GM12878 (cell line): Measurements from ENCODE around the gene F13B. TPM values are rescaled to one million over a fixed set of nuclear protein-coding genes. Genes with fewer than 3 reads are reported as not detected.

Experiments used
- ATAC-seq: fragments of 200-7000 bp; cut with Tn5 transposase; 3 replicates; pipeline ENCODE4 v1.9.1; 2020; ENCODE audit warnings: mild to moderate bottlenecking, moderate library complexity
- BruUV-seq: library from RNA; stranded (reverse); fragments of 400-500 nt; replicated peaks from 2 replicates; lab custom pipeline; 2021; lab: Mats Ljungman, UMichigan
- CTCF ChIA-PET: fragments of 300-600 bp; sonication (Branson Sonifier 250); formaldehyde crosslinking; extraction: SDS; loops from one replicate; lab custom pipeline; 2021; ENCODE audit warnings: inconsistent platforms; lab: Yijun Ruan, JAX
- POLR2A ChIA-PET: fragments of 350-600 bp; formaldehyde crosslinking; extraction: SDS; loops from one replicate; lab custom pipeline; 2021; ENCODE audit warnings: inconsistent platforms; lab: Charles Lee
- RAD21 ChIA-PET: fragments of 300-600 bp; sonication (Branson Sonifier 250); formaldehyde crosslinking; loops from one replicate; lab custom pipeline; 2023; ENCODE audit warnings: antibody characterized with exemption; ENCODE audit not compliant: unreplicated experiment; lab: Charles Lee
- SMC1A ChIA-PET: fragments of 300-600 bp; sonication (Branson Sonifier 250); formaldehyde crosslinking; loops from one replicate; lab custom pipeline; 2023; ENCODE audit not compliant: unreplicated experiment, uncharacterized antibody; lab: Charles Lee
- DNase-seq: peaks from one replicate; pipeline ENCODE4 v3.0.0-alpha.2; 2011; ENCODE audit warnings: low read depth, low spot score
- FAIRE-seq: peaks from 3 replicates; lab custom pipeline; 2011; peaks lifted over from hg19 to GRCh38; lab: Jason Lieb, UNC
- H2AFZ ChIP-seq: 2 replicates; pipeline ENCODE4 v1.6.0; 2011; ENCODE audit warnings: low read depth, low read length, control low read depth; ENCODE audit not compliant: control insufficient read depth
- H3K27ac ChIP-seq: 2 replicates; pipeline ENCODE4 v1.5.1; 2011; ENCODE audit warnings: control low read depth; ENCODE audit not compliant: control insufficient read depth, insufficient read depth
- H3K27me3 ChIP-seq, 2 experiments: replicated peaks in 1 of 2; 2 replicates each; pipeline versions ENCODE4 v1.6.0 to v1.6.1; 2011; ENCODE audit warnings: low read length in 1 of 2; ENCODE audit not compliant: control insufficient read depth in 2 of 2, insufficient read depth in 2 of 2
- H3K36me3 ChIP-seq, 2 experiments: 2 replicates each; pipeline ENCODE4 v1.5.1; 2011; ENCODE audit warnings: low read length in 1 of 2; ENCODE audit not compliant: control insufficient read depth in 2 of 2, insufficient read depth in 2 of 2
- H3K4me1 ChIP-seq: 2 replicates; pipeline ENCODE4 v1.6.1; 2011; ENCODE audit warnings: mild to moderate bottlenecking, low read length, moderate library complexity, mixed read lengths; ENCODE audit not compliant: control insufficient read depth, insufficient read depth
- H3K4me2 ChIP-seq: 2 replicates; pipeline ENCODE4 v1.6.0; 2011; ENCODE audit warnings: control low read depth; ENCODE audit not compliant: control insufficient read depth, insufficient read depth
- H3K4me3 ChIP-seq: fragments of 200-600 bp; sonication (generic); 2 replicates; pipeline ENCODE4 v1.5.1; 2016
- H3K79me2 ChIP-seq: 2 replicates; pipeline ENCODE4 v1.6.0; 2011; ENCODE audit warnings: low read length; ENCODE audit not compliant: control insufficient read depth, insufficient read depth
- H3K9ac ChIP-seq: 2 replicates; pipeline ENCODE4 v1.8.0; 2011; ENCODE audit warnings: low read length, control low read depth, mixed read lengths; ENCODE audit not compliant: control insufficient read depth, insufficient read depth
- H3K9me3 ChIP-seq: replicated peaks from 3 replicates; pipeline ENCODE4 v1.5.1; 2011; ENCODE audit warnings: mild to moderate bottlenecking, low read length; ENCODE audit not compliant: control insufficient read depth, insufficient read depth
- H4K20me1 ChIP-seq: 2 replicates; pipeline ENCODE4 v1.6.0; 2011; ENCODE audit not compliant: control insufficient read depth, insufficient read depth
- ATF2 ChIP-seq: IDR thresholded peaks from 2 replicates; pipeline ENCODE4 v1.6.1; 2012; ENCODE audit warnings: low read length, inconsistent platforms
- BACH1 ChIP-seq: fragments of 450-650 bp; IDR thresholded peaks from 2 replicates; pipeline ENCODE4 v1.6.1; 2017; ENCODE audit warnings: mild to moderate bottlenecking, borderline replicate concordance
- BCLAF1 ChIP-seq: fragments of 450-650 bp; IDR thresholded peaks from 2 replicates; pipeline ENCODE4 v1.6.1; 2017; ENCODE audit warnings: antibody characterized with exemption, mild to moderate bottlenecking, moderate library complexity
- CBX5 ChIP-seq: sonication (generic); IDR thresholded peaks from 2 replicates; pipeline ENCODE4 v1.6.1; 2016; ENCODE audit warnings: low read depth, moderate library complexity, mild to moderate bottlenecking, inconsistent platforms
- CEBPZ ChIP-seq: fragments of 150-350 bp; IDR thresholded peaks from 2 replicates; pipeline ENCODE4 v1.6.1; 2016; ENCODE audit warnings: low read depth, low read length
- CREB1 ChIP-seq: IDR thresholded peaks from 2 replicates; pipeline ENCODE4 v1.6.1; 2012; ENCODE audit warnings: low read depth, mild to moderate bottlenecking, inconsistent platforms
- EZH2 ChIP-seq: IDR thresholded peaks from 2 replicates; pipeline ENCODE4 v1.6.1; 2012; ENCODE audit warnings: low read depth, mild to moderate bottlenecking, control low read depth, inconsistent platforms, low read length, borderline replicate concordance; ENCODE audit not compliant: control insufficient read depth
- FOS ChIP-seq: IDR thresholded peaks from 3 replicates; pipeline ENCODE4 v1.6.1; 2011; ENCODE audit warnings: borderline replicate concordance; ENCODE audit not compliant: insufficient read length; ENCODE audit errors: extremely low read depth
- HCFC1 ChIP-seq: fragments of 150-350 bp; IDR thresholded peaks from 2 replicates; pipeline ENCODE4 v1.6.1; 2014; ENCODE audit warnings: low read length
- IKZF1 ChIP-seq: fragments of 450-650 bp; conservative IDR thresholded peaks from 2 replicates; pipeline ENCODE4 v1.6.1; 2017; ENCODE audit warnings: antibody characterized with exemption, mild to moderate bottlenecking
- MTA3 ChIP-seq: IDR thresholded peaks from 2 replicates; pipeline ENCODE4 v1.6.1; 2012; ENCODE audit warnings: low read length, inconsistent platforms, borderline replicate concordance
- PBX3 ChIP-seq: IDR thresholded peaks from 2 replicates; pipeline ENCODE4 v1.6.1; 2011; ENCODE audit warnings: mild to moderate bottlenecking, low read depth, low read length, moderate library complexity; ENCODE audit not compliant: insufficient replicate concordance
- RAD51 ChIP-seq: fragments of 450-650 bp; IDR thresholded peaks from 2 replicates; pipeline ENCODE4 v1.6.1; 2016; ENCODE audit warnings: moderate library complexity, mild to moderate bottlenecking, inconsistent platforms
- SREBF1 ChIP-seq: IDR thresholded peaks from 2 replicates; pipeline ENCODE4 v1.6.1; 2012; ENCODE audit warnings: mild to moderate bottlenecking, low read length
- YBX1 ChIP-seq: fragments of 450-650 bp; IDR thresholded peaks from 2 replicates; pipeline ENCODE4 v1.6.1; 2016; ENCODE audit warnings: antibody characterized with exemption
- ZNF207 ChIP-seq: fragments of 450-650 bp; IDR thresholded peaks from 2 replicates; pipeline ENCODE4 v1.6.1; 2014; ENCODE audit warnings: antibody characterized with exemption, mild to moderate bottlenecking, borderline replicate concordance
- WGBS: methylation state at CpG from one replicate; pipeline ENCODE4 v1.1.6; 2016; ENCODE audit warnings: low lambda C conversion rate; ENCODE audit not compliant: insufficient replicate concordance, insufficient coverage; ENCODE audit errors: missing lambda C conversion rate; 5-methylcytosine and 5-hydroxymethylcytosine counted together
- in situ Hi-C: fragments of 300-500 bp; cut with MboI; formaldehyde crosslinking; loops from 9 replicates; pipeline ENCODE4 v1.14.3; 2018; ENCODE audit warnings: mixed read lengths
- intact Hi-C: fragments of 100-400 bp; cut with micrococcal nuclease; formaldehyde crosslinking; loops from one replicate; pipeline ENCODE4 v1.14.2; 2022; ENCODE audit not compliant: unreplicated experiment
- polyA plus RNA-seq, 11 experiments: library from polyadenylated mRNA; depleted of rRNA in 4 of 11; unstranded in 6 of 11; stranded (reverse) in 5 of 11; fragments of >200 nt; fragmentation: Nextera tagmentation in 4 of 11; fragmentation: Illumina TruSeq in 1 of 11; extraction: Ambion mirVana in 4 of 11; extraction: Trizol in 1 of 11; gene quantifications; 1 replicate in 1 of 11; 2 replicates in 10 of 11; pipeline versions ENCODE4 v1.2.1 to v1.2.3, GENCODE V29; 2011 to 2016; ENCODE audit warnings: inconsistent platforms in 2 of 11, missing spikeins in 2 of 11, low read depth in 1 of 11
- total RNA-seq, 4 experiments: library from RNA; depleted of rRNA in 3 of 4; stranded (reverse); fragments of >200 nt in 3 of 4; fragmentation: Illumina TruSeq in 1 of 4; extraction: Trizol in 1 of 4; gene quantifications; 2 replicates each; pipeline versions ENCODE4 v1.2.1 to v1.2.3, GENCODE V29; 2013 to 2021

The F13B gene
- total and polyA plus RNA-seq, 10 of the 15 experiments (the other 5 are each of a cell fraction or from before 2014, with no cell fraction given): 0.06 TPM; not detected in 9

GRCh38 chr1:197011614-197012013 lies 55.4 kb downstream of the F13B start:
- H3K27ac ChIP-seq: no peak overlapping the region
- in situ Hi-C loops: no loop called here
- no peak for DNase-seq
- H3K4me2 ChIP-seq: no peak overlapping the region
- BruUV-seq: no TSS peak
- no peaks in the 10 kb centered on the region for H3K36me3 ChIP-seq
- RAD21 ChIA-PET: no interaction called here
- POLR2A ChIA-PET: no interaction called here
- no peak for FAIRE-seq
- no peak for TF ChIP-seq ATF2
- no peak for TF ChIP-seq MTA3
- TF ChIP-seq BCLAF1: no peak
- no peak for TF ChIP-seq CEBPZ
- no peak for TF ChIP-seq PBX3
- TF ChIP-seq ZNF207: no peak
- TF ChIP-seq RAD51: no peak
- no peak for TF ChIP-seq FOS
- TF ChIP-seq IKZF1: no peak
- no peak for TF ChIP-seq CBX5
- TF ChIP-seq CREB1: no peak
- TF ChIP-seq YBX1: no peak
- TF ChIP-seq HCFC1: no peak
- TF ChIP-seq SREBF1: no peak
- TF ChIP-seq BACH1: no peak
- no peak for TF ChIP-seq EZH2
- no peaks in the 10 kb centered on the region for H4K20me1 ChIP-seq
- SMC1A ChIA-PET: no interaction called here
- H3K27me3 ChIP-seq: no peaks in the 10 kb centered on the region
- 0% methylated on average over 1 of the region's 1 CpG for WGBS
- ATAC-seq: no peak
- H3K4me3 ChIP-seq: no peak overlapping the region
- H2AFZ ChIP-seq: no peak overlapping the region
- intact Hi-C loops: no loop called here
- H3K4me1 ChIP-seq: no peaks in the 10 kb centered on the region
- H3K79me2 ChIP-seq: no peaks in the 10 kb centered on the region
- no peak overlapping the region for H3K9ac ChIP-seq
- H3K9me3 ChIP-seq: no peaks in the 10 kb centered on the region
- CTCF ChIA-PET: no interaction called here
